GM13977 (cell line): ENCODE data around the gene DCTN4.

ENCODE experiments used
- DNase-seq: peaks from one replicate; pipeline ENCODE4 v3.0.0; 2012; ENCODE audit warnings: low spot score
- CTCF ChIP-seq: IDR thresholded peaks from 2 replicates; pipeline ENCODE4 v1.5.1; 2012; ENCODE audit warnings: mild to moderate bottlenecking, control low read depth; ENCODE audit not compliant: insufficient read depth; ENCODE audit errors: extremely low read depth, missing control alignments
- in situ Hi-C: fragments of 300-500 bp; cut with MboI; formaldehyde crosslinking; loops from one replicate; pipeline ENCODE4 v1.12.0; 2022; ENCODE audit warnings: low sequenced_read_pairs, low pct_unique_long_range_greater_than_20kb, mixed read lengths, inconsistent platforms; ENCODE audit not compliant: unreplicated experiment

The DCTN4 gene

GRCh38 chr5:150791536-150791935 lies 32.7 kb upstream of the DCTN4 start:
- in situ Hi-C loops, result no loop called here
- DNase-seq, result no peak
- TF ChIP-seq CTCF, result no peak

GRCh38 chr5:150789943-150790611 lies 31.3 kb upstream of the DCTN4 start:
- DNase-seq, result peak; percentile 49
- TF ChIP-seq CTCF, result no peak
- in situ Hi-C loops, result no loop called here

- no peak for TF ChIP-seq CTCF
- DNase-seq, result no peak
- in situ Hi-C loops, result no loop called here
These were observed 30.6 kb upstream of the DCTN4 start for GRCh38 chr5:150789450-150789849.

GRCh38 chr5:150788977-150789376 lies 30.2 kb upstream of the DCTN4 start:
- in situ Hi-C loops, result no loop called here
- TF ChIP-seq CTCF, result no peak
- DNase-seq, result no peak

- no peak for TF ChIP-seq CTCF
- no peak for DNase-seq
- in situ Hi-C loops, result no loop called here
These were observed 28.8 kb upstream of the DCTN4 start for GRCh38 chr5:150787656-150788055.

GRCh38 chr5:150786876-150787275 lies 28.1 kb upstream of the DCTN4 start:
- DNase-seq, result no peak
- no peak for TF ChIP-seq CTCF
- in situ Hi-C loops, result no loop called here
